VCaP (cell line): ENCODE measurements around the gene MCTP2.

Experiments
- H3K27ac ChIP-seq: fragments of 450-650 bp; 2 replicates; pipeline ENCODE4 v1.5.1; 2017
- CTCF ChIP-seq: fragments of 450-650 bp; conservative IDR thresholded peaks from 2 replicates; pipeline ENCODE4 v1.5.1; 2017; ENCODE audit warnings: mild to moderate bottlenecking, moderate library complexity

MCTP2 gene

GRCh38 chr15:94274745-94275144, 43.4 kb downstream of the MCTP2 start:
- peak overlapping the region; percentile 69 for H3K27ac ChIP-seq
- TF ChIP-seq CTCF: no peak

GRCh38 chr15:94277485-94277884, 46.1 kb downstream of the MCTP2 start:
- H3K27ac ChIP-seq: peak overlapping the region; percentile 34
- no peak for TF ChIP-seq CTCF

- no peak for TF ChIP-seq CTCF
Observed at GRCh38 chr15:94279736-94280135, 48.4 kb downstream of the MCTP2 start.

GRCh38 chr15:94280301-94280700, 48.9 kb downstream of the MCTP2 start:
- H3K27ac ChIP-seq: no peak overlapping the region
- TF ChIP-seq CTCF: no peak

More at GRCh38 chr15:94279736-94280135, 48.4 kb downstream of the MCTP2 start:
- peak overlapping the region; percentile 34 for H3K27ac ChIP-seq

GRCh38 chr15:94282269-94283250, 51.2 kb downstream of the MCTP2 start:
- H3K27ac ChIP-seq: no peak overlapping the region
- TF ChIP-seq CTCF: no peak

GRCh38 chr15:94286583-94286982, 55.2 kb downstream of the MCTP2 start:
- TF ChIP-seq CTCF: no peak
- no peak overlapping the region for H3K27ac ChIP-seq

- no peak for TF ChIP-seq CTCF
- H3K27ac ChIP-seq: no peak overlapping the region
Observed at GRCh38 chr15:94287794-94288246, 56.5 kb downstream of the MCTP2 start.
